ENCODE results near the gene SEMA5B.

- TF ChIP-seq POLR2AphosphoS5 (IDR thresholded peaks at IDR 0.05) (no peak), POLR2A (IDR thresholded peaks at IDR 0.05) (no peak)
Measured at GRCh38 chr3:123063034-123063433, 35.5 kb upstream of the SEMA5B start.
